ENCODE data around the gene TMIE.

TMIE gene, protein sequence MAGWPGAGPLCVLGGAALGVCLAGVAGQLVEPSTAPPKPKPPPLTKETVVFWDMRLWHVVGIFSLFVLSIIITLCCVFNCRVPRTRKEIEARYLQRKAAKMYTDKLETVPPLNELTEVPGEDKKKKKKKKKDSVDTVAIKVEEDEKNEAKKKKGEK

DNA sequence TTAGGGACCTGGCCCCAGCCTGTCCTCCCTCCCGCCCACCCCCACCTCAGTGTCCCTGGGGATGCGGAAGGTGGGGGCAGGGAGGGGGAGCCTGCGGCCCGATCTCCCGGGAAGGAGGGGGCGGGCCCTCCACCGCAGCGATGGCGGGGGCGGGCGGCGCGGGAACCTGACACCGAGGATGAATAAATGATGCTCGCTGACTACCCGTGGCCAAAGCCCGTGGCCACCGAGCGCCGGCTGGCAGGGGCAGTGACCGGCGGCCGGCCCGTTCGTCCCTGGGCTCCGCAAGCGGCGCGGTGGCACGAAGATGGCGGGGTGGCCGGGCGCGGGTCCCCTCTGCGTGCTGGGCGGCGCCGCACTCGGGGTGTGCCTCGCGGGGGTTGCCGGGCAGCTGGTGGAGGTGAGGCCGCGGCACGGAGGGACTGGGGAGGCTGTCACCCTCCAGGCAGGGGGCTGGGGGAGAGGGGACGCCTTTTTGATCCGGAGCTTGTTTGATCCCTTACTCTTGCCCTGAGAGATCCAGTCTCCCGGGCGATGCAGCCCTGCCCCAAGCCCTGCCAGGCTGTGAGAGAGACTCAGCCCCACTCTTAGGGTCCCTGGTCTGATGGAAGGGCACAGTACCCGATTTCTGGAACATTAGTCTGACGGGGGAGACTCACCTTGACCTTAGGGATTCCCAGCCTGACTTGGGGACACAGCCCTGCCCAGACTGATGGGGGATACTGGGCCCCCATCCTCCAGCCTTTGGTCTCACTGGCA is at the start of gene TMIE:
Gene TMIE, plus strand, starts transcription at position 212 of the 759 bp plus-strand sequence. Its CDS starts 96 bp downstream, at position 308.
- in situ Hi-C loops (cut with MboI; ENCODE audit: low sequenced_read_pairs) = loop anchor here (25.0 kb wide), 1 partner anchor 661 kb away; no protein-coding TSS in a partner anchor

GRCh38 chr3:46655271-46655670 is 45.9 kb upstream of the TMIE start:
- in situ Hi-C loops (cut with MboI; ENCODE audit: low sequenced_read_pairs) = no loop called here

DNA sequence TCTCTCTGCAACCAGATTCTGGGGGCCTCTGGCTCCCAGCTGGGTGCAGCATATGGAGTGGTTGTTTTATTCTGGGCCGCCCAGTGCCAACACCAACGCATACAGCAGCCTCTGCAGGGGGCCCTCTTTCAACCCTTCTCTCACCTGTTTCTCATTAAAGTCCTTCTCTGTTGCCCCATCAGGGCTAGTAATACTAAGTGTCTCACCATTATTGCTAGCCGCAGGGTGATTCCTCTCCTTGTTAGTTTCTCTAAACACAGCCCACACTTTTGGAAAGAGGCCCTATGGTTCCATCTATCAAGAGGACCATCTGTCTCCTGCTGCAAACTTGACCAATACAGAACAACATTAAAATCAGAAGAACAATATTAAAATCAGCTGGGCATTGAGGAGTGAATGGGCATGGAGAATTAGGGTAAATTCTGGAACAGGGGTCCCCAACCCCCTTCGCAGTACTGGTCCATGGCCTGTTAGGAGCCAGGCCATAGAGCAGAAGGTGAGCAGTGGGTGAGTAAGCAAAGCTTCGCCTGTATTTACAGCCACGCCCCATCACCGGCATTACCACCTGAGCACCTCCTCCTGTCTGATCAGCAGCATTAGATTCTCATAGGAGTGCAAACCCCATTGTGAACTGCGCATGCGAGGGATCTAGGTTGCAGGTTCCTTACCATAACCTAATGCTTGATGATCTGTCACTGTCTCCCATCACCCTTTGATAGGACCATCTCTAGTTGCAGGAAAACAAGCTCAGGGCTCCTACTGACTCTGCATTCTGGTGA is 44.2 kb upstream of the TMIE start:
- in situ Hi-C loops (cut with MboI; ENCODE audit: low sequenced_read_pairs) = no loop called here

DNA sequence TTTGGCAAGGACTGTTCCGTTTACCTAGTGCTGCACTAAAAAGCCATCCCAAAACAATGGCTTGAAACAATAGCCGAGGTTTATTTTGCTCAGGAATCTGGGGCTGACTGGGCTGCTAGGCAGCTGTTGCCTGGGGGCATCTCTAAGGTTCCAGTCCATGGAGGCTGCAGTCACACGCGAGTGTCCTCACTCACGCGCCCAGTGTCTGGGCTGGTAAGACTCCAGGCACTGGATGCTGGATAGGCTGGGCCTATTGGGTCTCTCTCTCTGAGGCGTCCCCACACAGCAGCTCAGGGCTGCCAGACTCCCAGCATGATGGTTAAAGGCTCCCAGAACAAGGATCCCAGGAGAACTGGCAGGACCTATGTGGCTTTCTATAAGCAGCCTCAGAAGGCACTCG is 41.9 kb upstream of the TMIE start:
- in situ Hi-C loops (cut with MboI; ENCODE audit: low sequenced_read_pairs) = no loop called here

DNA sequence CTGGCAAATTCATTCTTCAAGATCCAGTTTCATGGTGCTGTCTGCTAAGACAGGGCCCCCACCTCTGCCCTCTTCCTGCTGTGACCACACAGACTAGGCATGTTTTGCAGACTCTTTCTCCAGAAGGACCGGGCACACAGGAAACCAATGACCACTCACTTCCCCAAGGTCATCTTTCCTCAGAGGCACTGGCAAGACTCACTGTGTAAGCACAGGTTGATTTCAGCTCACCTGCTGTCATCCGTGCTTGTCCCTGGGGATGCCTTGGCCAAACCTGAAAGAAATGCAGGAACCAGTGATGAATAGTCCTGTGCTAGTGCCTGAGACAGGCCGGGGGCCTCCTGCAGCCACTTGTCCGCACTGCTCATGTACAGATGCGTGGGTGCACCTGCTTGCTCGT is 41.2 kb upstream of the TMIE start:
- in situ Hi-C loops (cut with MboI; ENCODE audit: low sequenced_read_pairs) = no loop called here

DNA sequence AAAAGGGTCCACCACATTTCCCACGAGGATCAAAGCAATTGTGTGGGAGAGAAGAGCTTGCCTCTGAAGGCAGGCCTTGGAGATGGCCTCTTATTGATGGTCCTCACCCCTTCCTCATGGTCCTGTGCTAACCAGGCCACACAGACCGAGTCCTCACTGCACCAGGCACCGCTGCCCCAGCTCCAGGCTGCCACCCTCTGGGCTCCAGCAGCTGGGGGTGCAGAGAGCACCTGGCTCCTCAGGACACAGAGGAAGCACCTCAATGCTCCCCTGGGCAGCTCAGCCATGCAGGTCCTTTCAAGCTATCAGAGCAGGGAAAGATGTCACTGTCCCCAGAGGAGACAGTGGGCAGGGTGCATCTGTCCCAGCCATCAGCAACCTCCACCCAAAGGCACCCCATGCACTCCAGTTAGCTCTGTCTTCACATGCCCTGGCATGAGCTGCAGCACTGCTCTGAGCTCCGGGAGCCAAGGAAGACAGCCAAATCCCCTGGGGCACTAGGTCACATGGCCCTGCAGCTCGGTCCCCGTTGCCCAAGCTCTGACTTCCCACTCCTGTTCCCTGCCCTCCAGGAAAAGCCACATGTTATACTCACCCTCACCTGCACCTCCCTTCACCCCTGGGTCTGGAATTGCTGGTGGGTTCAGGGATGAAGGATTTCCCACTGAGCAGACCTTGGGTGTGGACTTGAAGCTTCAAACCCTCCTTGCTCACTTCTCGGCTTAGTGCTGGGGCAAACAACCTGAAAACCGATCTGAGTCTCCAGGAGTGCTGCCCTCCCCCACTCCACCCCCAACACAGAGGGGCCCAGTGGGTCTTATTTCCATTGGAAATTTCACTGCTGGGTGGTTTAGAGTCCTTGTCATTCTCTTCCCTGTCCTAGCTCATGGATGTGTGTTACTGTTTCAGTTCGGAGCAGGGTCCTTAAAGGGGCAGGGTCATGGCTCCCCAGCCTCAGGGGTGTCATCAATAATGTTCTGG is 40.4 kb upstream of the TMIE start:
- in situ Hi-C loops (cut with MboI; ENCODE audit: low sequenced_read_pairs) = no loop called here

DNA sequence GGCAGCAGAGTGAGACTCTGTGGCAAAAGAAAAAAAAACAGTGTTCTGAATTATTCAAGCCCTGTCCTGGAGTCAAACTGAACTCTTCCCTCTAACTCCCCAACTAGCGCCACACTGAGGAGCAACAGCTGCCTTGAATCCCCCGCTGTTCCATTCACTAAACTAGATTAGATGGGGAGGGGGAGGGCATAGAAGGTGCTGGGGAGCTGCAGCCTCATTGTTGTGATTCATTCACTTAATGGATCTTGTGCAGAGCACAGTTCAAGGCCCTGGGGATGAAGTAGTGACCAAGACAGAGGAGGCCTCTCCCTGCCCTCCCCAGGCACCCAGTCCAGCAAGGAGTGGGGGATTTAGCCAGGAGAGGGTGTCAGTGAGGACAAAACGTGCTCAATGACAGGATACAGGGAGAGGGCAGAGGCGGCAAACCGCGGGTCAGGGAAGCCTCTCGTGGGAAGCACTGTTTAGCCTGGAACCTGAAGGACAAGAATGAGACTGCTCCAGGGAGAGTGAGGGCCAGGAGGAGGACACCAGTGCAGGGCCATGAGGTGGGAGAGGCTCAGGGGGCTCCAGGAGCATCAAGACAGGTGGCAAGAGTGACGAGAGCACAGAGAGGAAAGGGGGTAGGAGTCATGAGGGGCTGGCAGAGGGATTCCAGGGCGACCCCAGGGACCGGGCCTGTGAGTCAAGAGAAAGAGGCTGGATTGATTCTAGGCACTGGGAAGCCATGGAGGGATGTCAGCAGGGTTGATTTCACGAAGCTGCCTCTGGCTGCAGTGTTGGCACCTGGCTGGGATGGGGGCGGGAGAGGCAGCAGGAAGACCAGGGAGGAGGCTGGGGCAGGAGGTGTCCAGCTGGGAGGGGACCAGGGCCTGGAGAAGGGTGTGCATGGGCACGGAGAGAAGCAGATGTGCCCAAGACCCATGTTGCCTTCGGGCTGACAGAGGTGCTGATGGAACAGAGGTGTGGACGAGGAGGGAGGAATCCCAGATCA is 39.1 kb upstream of the TMIE start:
- in situ Hi-C loops (cut with MboI; ENCODE audit: low sequenced_read_pairs) = no loop called here

DNA sequence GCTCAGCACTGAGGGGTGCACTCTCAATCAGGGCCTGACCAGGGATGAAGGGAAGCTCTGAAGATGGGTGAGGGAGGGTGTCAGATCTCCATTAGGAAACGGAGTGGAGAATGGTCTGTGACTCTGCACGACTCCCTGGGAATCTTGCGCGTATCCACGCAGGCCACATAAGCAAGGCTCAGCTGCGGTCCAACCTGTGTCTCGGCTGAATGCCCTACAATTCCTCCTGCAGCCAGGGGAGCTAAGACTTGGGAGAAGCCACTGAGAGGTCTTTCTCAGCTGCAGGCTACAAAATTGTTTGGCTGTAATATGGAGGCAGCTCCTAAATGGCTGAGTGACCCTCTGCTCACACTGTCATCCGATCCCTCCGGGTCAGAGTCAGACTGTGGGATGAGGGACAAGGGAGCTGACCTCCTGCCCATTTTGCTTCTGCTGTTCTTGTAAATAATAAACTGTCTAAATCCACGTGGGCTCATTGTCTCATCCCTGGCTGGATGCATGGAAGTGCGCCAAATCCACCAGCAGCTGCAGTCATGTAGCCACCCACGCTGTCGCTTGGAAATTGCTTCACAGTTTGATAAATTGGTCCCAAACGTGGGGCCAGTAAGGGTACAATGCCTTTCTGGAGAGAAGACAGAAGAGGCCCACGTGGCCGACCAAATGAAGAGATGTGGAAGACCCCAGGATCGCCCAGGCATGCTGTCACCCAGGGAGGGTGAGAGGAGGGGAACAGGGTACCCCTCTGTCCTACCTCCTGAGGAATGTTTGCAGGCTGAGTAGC is 38.2 kb upstream of the TMIE start:
- in situ Hi-C loops (cut with MboI; ENCODE audit: low sequenced_read_pairs) = no loop called here

- in situ Hi-C loops (cut with MboI; ENCODE audit: low sequenced_read_pairs) = no loop called here
Measured at GRCh38 chr3:46663591-46664135, 37.5 kb upstream of the TMIE start.

DNA sequence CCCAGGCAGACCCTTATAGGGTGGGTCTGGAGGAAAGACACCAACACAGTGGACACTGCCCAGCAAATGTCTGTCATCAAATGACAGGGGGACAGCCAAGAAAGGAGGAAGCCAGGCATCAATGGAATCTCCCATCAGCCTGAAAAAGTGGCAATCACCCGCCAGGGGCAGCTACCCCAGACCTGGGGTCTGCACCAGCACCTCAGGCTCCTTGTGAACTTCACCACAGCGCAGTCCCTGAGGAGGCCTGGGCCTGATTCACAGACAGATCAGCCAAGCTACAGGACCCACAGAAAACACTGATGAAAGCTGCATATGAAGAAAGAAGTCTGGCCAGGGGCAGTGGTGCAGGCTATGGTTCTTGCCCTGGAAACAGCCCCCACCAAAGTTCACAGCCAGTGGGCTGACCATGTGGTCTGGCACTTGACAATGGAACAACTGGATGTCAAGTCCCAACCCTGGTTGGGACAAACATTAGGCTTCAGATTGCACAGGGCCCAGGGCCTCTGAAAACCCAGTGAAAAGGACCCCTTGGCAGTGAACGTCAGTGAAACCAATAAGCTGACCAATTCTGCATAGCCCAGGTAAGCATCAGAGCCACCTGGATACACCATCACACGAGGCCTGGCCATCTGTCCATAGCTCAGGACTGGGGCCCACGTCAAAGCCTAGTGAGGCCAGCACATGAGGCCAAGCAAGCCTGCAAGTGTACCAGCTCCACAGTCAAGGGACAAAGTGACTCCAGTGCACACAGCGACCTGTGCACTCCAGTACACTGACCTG is 36.8 kb upstream of the TMIE start:
- in situ Hi-C loops (cut with MboI; ENCODE audit: low sequenced_read_pairs) = no loop called here

DNA sequence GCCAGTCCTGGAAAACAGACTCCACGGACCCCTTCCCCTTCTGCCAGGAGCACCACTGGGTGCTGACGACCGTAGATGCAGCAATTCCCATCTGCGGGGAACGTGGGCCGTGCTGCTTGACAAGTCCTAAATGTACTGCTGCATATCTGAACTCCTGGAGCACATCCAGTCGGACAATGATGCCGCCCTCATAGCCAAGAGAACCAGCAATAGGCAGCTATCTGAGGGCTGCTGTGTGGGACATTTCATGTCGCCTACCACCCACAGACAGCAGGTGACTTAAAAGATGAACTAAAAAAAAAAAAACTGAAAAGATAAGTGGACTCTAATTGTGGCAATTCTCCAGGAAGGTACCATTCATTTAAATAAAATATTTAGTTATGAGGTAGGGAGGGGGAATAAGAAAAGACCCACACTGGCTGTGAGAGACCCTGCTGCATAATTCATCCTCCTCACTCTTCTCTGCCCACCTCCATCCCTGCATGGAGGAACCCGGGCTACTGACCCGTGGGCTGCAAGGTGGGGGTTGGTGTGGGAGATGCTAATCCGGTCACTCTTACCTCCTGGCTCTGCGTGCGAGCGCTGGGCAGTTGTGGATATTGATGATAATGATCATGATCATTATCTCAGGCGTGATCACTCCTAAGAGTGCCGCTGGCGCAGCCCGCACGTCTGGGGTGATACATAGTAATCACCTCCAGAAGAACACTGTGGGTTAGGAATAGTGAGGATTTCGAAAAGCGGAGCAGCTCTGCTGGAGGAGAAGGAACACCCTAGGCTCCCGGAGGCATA is 36.0 kb upstream of the TMIE start:
- in situ Hi-C loops (cut with MboI; ENCODE audit: low sequenced_read_pairs) = no loop called here

GRCh38 chr3:46665763-46666452 is 35.3 kb upstream of the TMIE start:
- in situ Hi-C loops (cut with MboI; ENCODE audit: low sequenced_read_pairs) = no loop called here

DNA sequence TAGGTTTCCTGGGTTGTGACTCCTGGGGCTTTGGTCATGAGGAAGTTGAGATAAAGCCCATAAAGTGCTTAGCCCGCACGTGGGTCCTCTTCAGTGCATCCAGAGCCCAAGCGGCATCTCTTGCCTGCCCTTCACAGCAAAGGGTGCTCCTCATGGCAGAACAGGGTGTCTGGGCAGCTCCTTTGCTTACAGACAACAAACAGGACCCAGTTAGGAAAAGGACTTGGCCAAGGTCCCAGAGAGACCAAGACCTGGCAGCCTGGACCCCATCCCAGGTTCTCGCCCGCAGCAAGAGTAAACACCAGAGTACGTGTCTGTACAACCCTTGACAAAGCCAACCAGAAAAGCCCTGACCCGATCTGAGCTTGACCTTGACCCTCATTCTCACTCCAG is 34.7 kb upstream of the TMIE start:
- in situ Hi-C loops (cut with MboI; ENCODE audit: low sequenced_read_pairs) = no loop called here

GRCh38 chr3:46667061-46667621 is 34.1 kb upstream of the TMIE start:
- in situ Hi-C loops (cut with MboI; ENCODE audit: low sequenced_read_pairs) = no loop called here

- in situ Hi-C loops (cut with MboI; ENCODE audit: low sequenced_read_pairs) = no loop called here
Measured at GRCh38 chr3:46667657-46668056, 33.5 kb upstream of the TMIE start.

GRCh38 chr3:46668116-46668515 is 33.1 kb upstream of the TMIE start:
- in situ Hi-C loops (cut with MboI; ENCODE audit: low sequenced_read_pairs) = no loop called here

Data from HL-60/S4 treated with retinoic acid at 250 ng/mL for 4 days and 3 days (cell line).